ENCODE data around the gene G6PC3. TPM values are rescaled to one million over a fixed set of nuclear protein-coding genes. Genes with fewer than 3 reads are reported as not detected.

Gene G6PC3
- total and polyA plus RNA-seq, 4 donors: 6.7 to 15.1 (median 8.3) TPM

GRCh38 chr17:44022246-44022645 is 48.3 kb upstream of the G6PC3 start:
- no peak overlapping the region for H3K27ac ChIP-seq (ENCODE audit: low read depth in 1 of 2, low read length in 2 of 2)

More at GRCh38 chr17:44022246-44022645, 48.3 kb upstream of the G6PC3 start:
- no peaks in the 10 kb centered on the region for H3K9me3 ChIP-seq (ENCODE audit: control insufficient read depth in 4 of 4, low read length in 3 of 4)
- H3K9ac ChIP-seq (ENCODE audit: low read depth in 1 of 2, low read length in 2 of 2): no peak overlapping the region
- H3K4me3 ChIP-seq (ENCODE audit: low read depth in 1 of 3, low read length in 3 of 3): no peak overlapping the region
- no peaks in the 10 kb centered on the region for H3K27me3 ChIP-seq (ENCODE audit: control insufficient read depth in 4 of 4, insufficient read depth in 4 of 4, low read length in 3 of 4)
- no peaks in the 10 kb centered on the region for H3K36me3 ChIP-seq (ENCODE audit: control insufficient read depth in 4 of 4, insufficient read depth in 3 of 4, low read depth in 1 of 4, low read length in 3 of 4)
- no peak for DNase-seq (ENCODE audit: low spot score)
- TF ChIP-seq, protein P1, sequence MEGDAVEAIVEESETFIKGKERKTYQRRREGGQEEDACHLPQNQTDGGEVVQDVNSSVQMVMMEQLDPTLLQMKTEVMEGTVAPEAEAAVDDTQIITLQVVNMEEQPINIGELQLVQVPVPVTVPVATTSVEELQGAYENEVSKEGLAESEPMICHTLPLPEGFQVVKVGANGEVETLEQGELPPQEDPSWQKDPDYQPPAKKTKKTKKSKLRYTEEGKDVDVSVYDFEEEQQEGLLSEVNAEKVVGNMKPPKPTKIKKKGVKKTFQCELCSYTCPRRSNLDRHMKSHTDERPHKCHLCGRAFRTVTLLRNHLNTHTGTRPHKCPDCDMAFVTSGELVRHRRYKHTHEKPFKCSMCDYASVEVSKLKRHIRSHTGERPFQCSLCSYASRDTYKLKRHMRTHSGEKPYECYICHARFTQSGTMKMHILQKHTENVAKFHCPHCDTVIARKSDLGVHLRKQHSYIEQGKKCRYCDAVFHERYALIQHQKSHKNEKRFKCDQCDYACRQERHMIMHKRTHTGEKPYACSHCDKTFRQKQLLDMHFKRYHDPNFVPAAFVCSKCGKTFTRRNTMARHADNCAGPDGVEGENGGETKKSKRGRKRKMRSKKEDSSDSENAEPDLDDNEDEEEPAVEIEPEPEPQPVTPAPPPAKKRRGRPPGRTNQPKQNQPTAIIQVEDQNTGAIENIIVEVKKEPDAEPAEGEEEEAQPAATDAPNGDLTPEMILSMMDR (IDR thresholded peaks at IDR 0.05; ENCODE audit: low read depth, low read length, missing input control): no peak
- TF ChIP-seq ATF3 (IDR thresholded peaks at IDR 0.05): no peak
- no peak for TF ChIP-seq TAF1 (conservative IDR thresholded peaks at IDR 0.05)
- TF ChIP-seq HNF4G (IDR thresholded peaks at IDR 0.05): no peak
- TF ChIP-seq REST (IDR thresholded peaks at IDR 0.05): no peak
- TF ChIP-seq HNF4A (conservative IDR thresholded peaks at IDR 0.05): no peak
- TF ChIP-seq NR2F2 (IDR thresholded peaks at IDR 0.05): no peak
- no peak for TF ChIP-seq RXRA (IDR thresholded peaks at IDR 0.05)
- no peak for TF ChIP-seq JUND (IDR thresholded peaks at IDR 0.05)
- TF ChIP-seq SP1 (IDR thresholded peaks at IDR 0.05): no peak
- TF ChIP-seq, protein P2, sequence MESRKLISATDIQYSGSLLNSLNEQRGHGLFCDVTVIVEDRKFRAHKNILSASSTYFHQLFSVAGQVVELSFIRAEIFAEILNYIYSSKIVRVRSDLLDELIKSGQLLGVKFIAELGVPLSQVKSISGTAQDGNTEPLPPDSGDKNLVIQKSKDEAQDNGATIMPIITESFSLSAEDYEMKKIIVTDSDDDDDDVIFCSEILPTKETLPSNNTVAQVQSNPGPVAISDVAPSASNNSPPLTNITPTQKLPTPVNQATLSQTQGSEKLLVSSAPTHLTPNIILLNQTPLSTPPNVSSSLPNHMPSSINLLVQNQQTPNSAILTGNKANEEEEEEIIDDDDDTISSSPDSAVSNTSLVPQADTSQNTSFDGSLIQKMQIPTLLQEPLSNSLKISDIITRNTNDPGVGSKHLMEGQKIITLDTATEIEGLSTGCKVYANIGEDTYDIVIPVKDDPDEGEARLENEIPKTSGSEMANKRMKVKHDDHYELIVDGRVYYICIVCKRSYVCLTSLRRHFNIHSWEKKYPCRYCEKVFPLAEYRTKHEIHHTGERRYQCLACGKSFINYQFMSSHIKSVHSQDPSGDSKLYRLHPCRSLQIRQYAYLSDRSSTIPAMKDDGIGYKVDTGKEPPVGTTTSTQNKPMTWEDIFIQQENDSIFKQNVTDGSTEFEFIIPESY (IDR thresholded peaks at IDR 0.05): no peak
- no peak for TF ChIP-seq EGR1 (IDR thresholded peaks at IDR 0.05; ENCODE audit: low read depth in 2 of 2)
- TF ChIP-seq RAD21 (IDR thresholded peaks at IDR 0.05): no peak
- TF ChIP-seq MAX (IDR thresholded peaks at IDR 0.05): no peak
- TF ChIP-seq FOXA2 (IDR thresholded peaks at IDR 0.05): no peak
- no peak for TF ChIP-seq GABPA (IDR thresholded peaks at IDR 0.05 in 1 of 2, conservative IDR thresholded peaks at IDR 0.05 in 1 of 2)
- no peak for TF ChIP-seq YY1 (IDR thresholded peaks at IDR 0.05)
- TF ChIP-seq FOXA1 (IDR thresholded peaks at IDR 0.05): no peak
- peaks cover 2 to 20% (median 11%) of the 10 kb centered on the region in 4 donors for H3K4me1 ChIP-seq (ENCODE audit: control insufficient read depth in 4 of 4, insufficient read depth in 4 of 4, low read length in 3 of 4)
- WGBS: 94% methylated on average over 2 of the region's 2 CpGs

Measured in liver (tissue), 9 donors.